MCF 10A (cell line): ENCODE measurements around the gene TFIP11. TPM values are rescaled to one million over a fixed set of nuclear protein-coding genes. Genes with fewer than 3 reads are reported as not detected.

Experiments
- BruUV-seq: library from RNA; stranded (reverse); fragments of 400-500 nt; replicated peaks from 2 replicates; lab custom pipeline; 2021; lab: Mats Ljungman, UMichigan
- CTCF ChIA-PET: fragments of 300-600 bp; sonication (Branson Sonifier 250); formaldehyde crosslinking; extraction: SDS; loops from one replicate; lab custom pipeline; 2021; ENCODE audit warnings: antibody characterized with exemption, inconsistent platforms; lab: Yijun Ruan, JAX
- POLR2A ChIA-PET: fragments of 300-600, 350-650 bp; sonication (Branson Sonifier 250); formaldehyde crosslinking; extraction: SDS; loops from one replicate; lab custom pipeline; 2020; ENCODE audit warnings: antibody characterized with exemption, inconsistent platforms; lab: Yijun Ruan, JAX
- DNase-seq: peaks from one replicate; pipeline ENCODE4 v3.0.0-alpha.2; 2018; ENCODE audit not compliant: unreplicated experiment
- H3K27ac Mint-ChIP-seq: one replicate; pipeline ENCODE4 v1.8.0; 2022; ENCODE audit warnings: mild to moderate bottlenecking, low read depth, mixed read lengths; ENCODE audit not compliant: unreplicated experiment
- H3K27me3 Mint-ChIP-seq: one replicate; pipeline ENCODE4 v1.8.0; 2022; ENCODE audit warnings: mixed read lengths; ENCODE audit not compliant: insufficient read depth, unreplicated experiment
- H3K36me3 Mint-ChIP-seq: one replicate; pipeline ENCODE4 v1.8.0; 2022; ENCODE audit warnings: mild to moderate bottlenecking, moderate library complexity, mixed read lengths; ENCODE audit not compliant: insufficient read depth, unreplicated experiment
- H3K4me1 Mint-ChIP-seq: one replicate; pipeline ENCODE4 v1.8.0; 2022; ENCODE audit warnings: mixed read lengths; ENCODE audit not compliant: insufficient read depth, unreplicated experiment
- H3K4me3 Mint-ChIP-seq: one replicate; pipeline ENCODE4 v1.8.0; 2022; ENCODE audit warnings: mild to moderate bottlenecking, moderate library complexity, mixed read lengths; ENCODE audit not compliant: unreplicated experiment
- H3K9me3 Mint-ChIP-seq: one replicate; pipeline ENCODE4 v1.8.0; 2022; ENCODE audit warnings: mixed read lengths; ENCODE audit not compliant: unreplicated experiment
- CTCF ChIP-seq: fragments of 200-600 bp; IDR thresholded peaks from one replicate; pipeline ENCODE4 v1.8.0; 2022; ENCODE audit warnings: antibody characterized with exemption, mild to moderate bottlenecking; ENCODE audit not compliant: unreplicated experiment
- intact Hi-C: fragments of 100-400 bp; cut with micrococcal nuclease; formaldehyde crosslinking; loops from 2 replicates; pipeline ENCODE4 v1.14.1; 2022
- total RNA-seq: library from RNA; stranded (reverse); gene quantifications from 2 replicates; pipeline ENCODE4 v1.2.3, GENCODE V29; 2022

The TFIP11 gene
- total RNA-seq, 1 experiment from 2014 or later = 41.0 TPM

GRCh38 chr22:26544489-26544888 lies 32.2 kb upstream of the TFIP11 start:
- intact Hi-C loops = no loop called here
- no peak for DNase-seq
- BruUV-seq = no TSS peak
- no peak for TF ChIP-seq CTCF
- POLR2A ChIA-PET = no interaction called here
- CTCF ChIA-PET = no interaction called here
- no peaks in the 10 kb centered on the region for H3K36me3 Mint-ChIP-seq
- H3K27me3 Mint-ChIP-seq = no peaks in the 10 kb centered on the region
- H3K4me3 Mint-ChIP-seq = no peak overlapping the region
- H3K4me1 Mint-ChIP-seq = no peaks in the 10 kb centered on the region
- H3K27ac Mint-ChIP-seq = no peak overlapping the region
- no peaks in the 10 kb centered on the region for H3K9me3 Mint-ChIP-seq

GRCh38 chr22:26542831-26543230 lies 30.6 kb upstream of the TFIP11 start:
- no peak overlapping the region for H3K4me3 Mint-ChIP-seq
- no peaks in the 10 kb centered on the region for H3K9me3 Mint-ChIP-seq
- H3K27ac Mint-ChIP-seq = no peak overlapping the region
- ChIA-PET POLR2A (no interaction called here), CTCF (no interaction called here)
- intact Hi-C loops = no loop called here
- H3K27me3 Mint-ChIP-seq = no peaks in the 10 kb centered on the region
- BruUV-seq = no TSS peak
- no peak for DNase-seq
- H3K36me3 Mint-ChIP-seq = no peaks in the 10 kb centered on the region
- no peaks in the 10 kb centered on the region for H3K4me1 Mint-ChIP-seq
- TF ChIP-seq CTCF = no peak

- no peak for DNase-seq
- POLR2A ChIA-PET = interaction anchor here (0.5 to 1.0 kb wide), 2 partner anchors 51 to 56 kb away, joined by 3 read pairs; no protein-coding TSS in a partner anchor
- Mint-ChIP-seq H3K27ac (no peak overlapping the region), H3K27me3 (no peaks in the 10 kb centered on the region), H3K36me3 (no peaks in the 10 kb centered on the region), H3K9me3 (no peaks in the 10 kb centered on the region), H3K4me1 (no peaks in the 10 kb centered on the region), H3K4me3 (no peak overlapping the region)
- CTCF ChIA-PET = interaction anchor here (0.5 kb wide), 1 partner anchor 1772 kb away, joined by 3 read pairs; no protein-coding TSS in a partner anchor
- TF ChIP-seq CTCF = no peak
- intact Hi-C loops = no loop called here
- no TSS peak for BruUV-seq
Observed at GRCh38 chr22:26541167-26541819, 29.0 kb upstream of the TFIP11 start.

- Mint-ChIP-seq H3K4me1 (no peaks in the 10 kb centered on the region), H3K9me3 (no peaks in the 10 kb centered on the region), H3K27me3 (no peaks in the 10 kb centered on the region), H3K4me3 (no peak overlapping the region), H3K36me3 (no peaks in the 10 kb centered on the region), H3K27ac (no peak overlapping the region)
- BruUV-seq = no TSS peak
- intact Hi-C loops = no loop called here
- DNase-seq = no peak
- ChIA-PET CTCF (interaction anchor here (0.7 kb wide), 1 partner anchor 19 kb away, joined by 3 read pairs; no protein-coding TSS in a partner anchor), POLR2A (no interaction called here)
- no peak for TF ChIP-seq CTCF
Observed at GRCh38 chr22:26540119-26540518, 27.8 kb upstream of the TFIP11 start.
